ENCODE measurements around the gene BCAS3.

GRCh38 chr17:60893475-60893874 is 215.8 kb downstream of the BCAS3 start:
- TF ChIP-seq CTCF (IDR thresholded peaks at IDR 0.05) (no peak), EZH2 (IDR thresholded peaks at IDR 0.05; ENCODE audit: borderline replicate concordance, insufficient read depth, low read depth, low read length, poor library complexity, severe bottlenecking) (no peak)
